Activated T-cell treated with anti-CD3 and anti-CD28 coated beads for 24 hours (primary cell): ENCODE data around the gene SMIM22.

Source experiments
- DNase-seq: peaks from one replicate; pipeline ENCODE4 v3.0.0-alpha.2; 2020; ENCODE audit warnings: low read depth

The SMIM22 gene

GRCh38 chr16:4814542-4815173, 19.5 kb downstream of the SMIM22 start:
- DNase-seq = no peak

- DNase-seq = no peak
Observed at GRCh38 chr16:4820652-4821051, 25.5 kb downstream of the SMIM22 start.

- DNase-seq = no peak
Observed at GRCh38 chr16:4825196-4825595, 30.0 kb downstream of the SMIM22 start.

GRCh38 chr16:4826526-4826925, 31.4 kb downstream of the SMIM22 start:
- DNase-seq = no peak

- no peak for DNase-seq
Observed at GRCh38 chr16:4826980-4827379, 31.8 kb downstream of the SMIM22 start.

GRCh38 chr16:4828567-4829321, 33.6 kb downstream of the SMIM22 start:
- DNase-seq = no peak

GRCh38 chr16:4830408-4830807, 35.2 kb downstream of the SMIM22 start:
- no peak for DNase-seq

- DNase-seq = no peak
Observed at GRCh38 chr16:4831616-4832015, 36.4 kb downstream of the SMIM22 start.

- no peak for DNase-seq
Observed at GRCh38 chr16:4832698-4833343, 37.7 kb downstream of the SMIM22 start.

GRCh38 chr16:4833584-4833983, 38.4 kb downstream of the SMIM22 start:
- DNase-seq = no peak

GRCh38 chr16:4836727-4837126, 41.6 kb downstream of the SMIM22 start:
- DNase-seq = no peak

GRCh38 chr16:4837733-4838501, 42.7 kb downstream of the SMIM22 start:
- no peak for DNase-seq

GRCh38 chr16:4839942-4840341, 44.8 kb downstream of the SMIM22 start:
- DNase-seq = no peak

GRCh38 chr16:4840984-4841383, 45.8 kb downstream of the SMIM22 start:
- DNase-seq = no peak
